Suppressor macrophage treated with lipopolysaccharide for 1 hour (primary cell): ENCODE data around the gene MRAS.

ENCODE experiments used
- DNase-seq, 3 donors: peaks; one replicate each; pipeline ENCODE4 v3.0.0-alpha.2; 2020 to 2022

The MRAS gene

GRCh38 chr3:138344754-138345153 lies 3.6 kb upstream of the MRAS start:
- no peak for DNase-seq

GRCh38 chr3:138348754-138349739 lies 668 bp downstream of the MRAS start:
- peak; percentile 25 to 42 (median 29) for DNase-seq

GRCh38 chr3:138349926-138350665 lies 1.7 kb downstream of the MRAS start:
- DNase-seq = peak; percentile 92 to 94 (median 93)

GRCh38 chr3:138351151-138351550 lies 2.8 kb downstream of the MRAS start:
- peak in 1 of 3 donors; percentile 17 for DNase-seq

GRCh38 chr3:138351916-138352550 lies 3.7 kb downstream of the MRAS start:
- DNase-seq = no peak

- DNase-seq = no peak
Measured at GRCh38 chr3:138354376-138354775, 6.0 kb downstream of the MRAS start.

GRCh38 chr3:138355071-138355470 lies 6.7 kb downstream of the MRAS start:
- DNase-seq = no peak

GRCh38 chr3:138356730-138357405 lies 8.5 kb downstream of the MRAS start:
- no peak for DNase-seq

- DNase-seq = no peak
Measured at GRCh38 chr3:138359148-138359918, 11.0 kb downstream of the MRAS start.

- no peak for DNase-seq
Measured at GRCh38 chr3:138359919-138360868, 11.8 kb downstream of the MRAS start.

GRCh38 chr3:138360869-138361525 lies 12.6 kb downstream of the MRAS start:
- DNase-seq = no peak

GRCh38 chr3:138361561-138361971 lies 13.2 kb downstream of the MRAS start:
- no peak for DNase-seq

GRCh38 chr3:138362538-138362937 lies 14.2 kb downstream of the MRAS start:
- DNase-seq = no peak

GRCh38 chr3:138363322-138363721 lies 14.9 kb downstream of the MRAS start:
- no peak for DNase-seq

GRCh38 chr3:138364356-138365252 lies 16.2 kb downstream of the MRAS start:
- no peak for DNase-seq

GRCh38 chr3:138365253-138365555 lies 16.8 kb downstream of the MRAS start:
- no peak for DNase-seq

- DNase-seq = no peak
Measured at GRCh38 chr3:138366006-138366759, 17.8 kb downstream of the MRAS start.

GRCh38 chr3:138367326-138367850 lies 19.0 kb downstream of the MRAS start:
- DNase-seq = no peak
